AG10803 (cell line): Measurements from ENCODE around the gene RILPL1.
"Not testable (repeated sequence)": the region's sequence is repeated elsewhere in the genome, so short reads cannot be mapped to it uniquely, and the experiment has no call there.

ENCODE experiments used
- DNase-seq: peaks from one replicate; pipeline ENCODE4 v3.0.0; 2010; ENCODE audit warnings: low read depth
- H3K4me3 ChIP-seq: 2 replicates; pipeline ENCODE4 v1.5.1; 2011; ENCODE audit warnings: mild to moderate bottlenecking, low read length, control low read depth
- CTCF ChIP-seq: conservative IDR thresholded peaks from 2 replicates; pipeline ENCODE4 v1.5.1; 2011; ENCODE audit warnings: mild to moderate bottlenecking, low read length, control low read depth, inconsistent platforms

RILPL1 gene

DNA sequence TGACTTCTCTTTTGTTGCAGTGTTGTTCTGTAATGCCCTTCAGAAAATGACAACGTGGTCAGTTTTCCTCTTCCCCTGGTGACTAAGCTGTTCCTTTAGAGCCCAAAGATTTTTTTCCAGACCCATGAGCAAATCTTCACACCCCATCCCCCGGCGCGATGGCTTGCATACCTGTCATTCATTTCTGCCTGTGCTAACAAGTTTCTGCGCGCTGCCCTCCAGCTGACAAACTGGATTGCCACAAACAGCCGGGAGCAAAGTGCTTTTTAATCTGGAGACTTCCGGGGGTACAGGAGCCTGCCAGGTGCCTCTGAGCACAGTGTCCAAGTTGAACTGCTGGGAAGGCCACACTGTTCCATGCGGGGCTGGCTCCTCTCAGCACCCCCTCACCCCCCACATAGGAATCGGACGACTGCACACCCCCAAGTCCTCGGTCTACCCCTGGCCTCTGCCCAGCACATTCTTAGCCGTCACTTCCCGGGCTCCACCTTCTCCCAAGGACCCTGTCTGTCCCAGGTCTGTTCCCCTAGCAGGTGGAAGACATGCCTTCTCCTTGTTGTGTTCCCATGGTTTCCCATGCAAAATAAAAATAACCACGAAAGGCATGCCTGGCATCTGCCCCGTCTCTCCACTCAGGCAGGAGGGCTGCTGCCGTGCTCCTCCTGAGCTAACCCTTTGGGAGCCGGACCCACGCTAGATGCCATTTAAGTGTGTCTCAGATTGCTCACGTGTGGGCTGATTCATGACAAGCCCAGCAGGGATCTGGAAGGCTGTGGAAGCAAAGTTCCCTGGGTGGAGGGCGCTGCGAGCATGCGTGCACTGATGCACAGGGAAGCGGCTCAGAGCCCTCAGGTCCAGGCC lies 14.1 kb downstream of the RILPL1 start:
- peak; percentile 79 for DNase-seq
- TF ChIP-seq CTCF: no peak
- no peak overlapping the region for H3K4me3 ChIP-seq

DNA sequence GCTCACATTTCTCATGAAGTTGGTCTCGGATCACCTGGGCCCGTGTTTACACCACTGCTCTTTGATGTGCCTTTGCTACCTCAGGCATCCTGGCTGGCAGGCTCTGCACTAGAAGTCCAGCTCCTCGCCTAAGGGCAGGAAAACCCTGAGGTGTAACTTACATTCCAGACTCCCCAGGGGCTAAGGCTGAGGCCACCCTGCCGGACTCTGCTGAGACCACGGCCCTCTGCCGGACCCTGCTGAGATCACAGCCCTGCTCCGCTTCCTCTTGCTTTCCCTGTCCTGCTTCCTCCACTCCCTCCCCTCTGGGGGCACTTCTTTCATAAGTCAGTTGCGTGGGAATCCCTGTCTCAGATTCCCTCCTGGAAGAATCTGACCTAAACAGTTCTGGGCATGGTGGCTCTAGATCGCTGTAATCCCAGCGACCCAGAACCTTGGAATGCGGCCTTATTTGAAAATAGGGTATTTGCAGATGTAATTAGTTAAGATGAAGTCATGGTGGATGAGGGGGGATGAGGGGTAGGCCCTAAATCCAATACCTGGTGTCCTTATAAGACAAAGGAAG lies 17.2 kb downstream of the RILPL1 start:
- no peak for TF ChIP-seq CTCF
- DNase-seq: no peak
- H3K4me3 ChIP-seq: no peak overlapping the region

GRCh38 chr12:123514582-123515221 lies 18.8 kb downstream of the RILPL1 start:
- not testable (repeated sequence) for H3K4me3 ChIP-seq, DNase-seq

DNA sequence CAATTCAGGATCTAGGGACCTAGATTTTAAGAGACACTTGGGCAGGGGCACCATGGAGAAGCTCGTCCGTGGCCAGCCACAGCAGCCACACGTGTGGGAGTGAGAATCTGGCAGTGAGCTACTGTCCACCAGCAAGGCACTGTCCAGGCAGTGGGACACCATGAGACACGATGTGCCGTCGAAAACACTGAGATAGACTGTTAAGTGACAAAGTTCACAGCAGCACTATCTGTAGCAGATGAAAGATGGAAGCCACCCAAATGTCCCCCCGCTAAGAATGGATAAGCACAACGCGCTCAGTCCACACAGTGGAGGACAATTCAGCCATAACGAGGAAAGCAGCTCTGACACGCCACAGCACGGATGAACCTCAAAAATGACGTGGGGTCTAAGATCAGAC lies 19.7 kb downstream of the RILPL1 start:
- no peak overlapping the region for H3K4me3 ChIP-seq
- no peak for TF ChIP-seq CTCF
- no peak for DNase-seq

GRCh38 chr12:123512838-123513665 lies 20.5 kb downstream of the RILPL1 start:
- H3K4me3 ChIP-seq: no peak overlapping the region
- DNase-seq: no peak
- no peak for TF ChIP-seq CTCF

DNA sequence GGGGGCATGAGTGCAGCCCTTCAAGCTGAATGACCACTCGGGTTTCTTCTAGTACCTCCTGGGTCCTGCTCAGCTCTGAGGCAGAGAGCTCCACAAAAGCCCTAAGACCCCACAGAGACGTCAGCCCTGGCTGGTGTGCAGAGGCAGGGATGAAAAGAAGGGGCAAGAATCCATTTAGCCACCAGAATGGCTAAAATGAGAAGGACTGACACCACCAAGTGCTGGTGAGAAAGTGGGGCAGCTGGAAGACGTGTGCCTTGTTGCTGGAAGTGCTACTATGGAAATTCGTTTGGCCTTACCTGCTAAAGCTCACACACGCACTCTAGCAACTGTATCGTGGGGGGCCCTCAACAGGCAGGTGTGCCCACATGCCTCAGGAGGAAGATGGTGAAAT lies 26.7 kb downstream of the RILPL1 start:
- no peak for DNase-seq
- no peak overlapping the region for H3K4me3 ChIP-seq
- TF ChIP-seq CTCF: no peak
